HEK293T (cell line): ENCODE data around the gene VRK3.

ENCODE experiments used
- CTCF ChIA-PET: fragments of 350-600 bp; formaldehyde crosslinking; extraction: SDS; loops from one replicate; lab custom pipeline; 2021; ENCODE audit warnings: antibody characterized with exemption, inconsistent platforms; lab: Yijun Ruan, JAX
- POLR2A ChIA-PET: fragments of 350-600 bp; formaldehyde crosslinking; extraction: SDS; loops from one replicate; lab custom pipeline; 2020; ENCODE audit warnings: antibody characterized with exemption, inconsistent platforms; lab: Yijun Ruan, JAX
- DNase-seq: peaks from one replicate; pipeline ENCODE4 v3.0.0; 2012; ENCODE audit warnings: mixed read lengths; ENCODE audit errors: extremely low spot score
- ARNT ChIP-seq: fragments of 450-650 bp; IDR thresholded peaks from 2 replicates; pipeline ENCODE4 v1.6.1; 2017; ENCODE audit warnings: mild to moderate bottlenecking
- BHLHE40 ChIP-seq: fragments of 450-650 bp; IDR thresholded peaks from 2 replicates; pipeline ENCODE4 v1.6.1; 2016; ENCODE audit warnings: mild to moderate bottlenecking, moderate library complexity, borderline replicate concordance
- CTBP1 ChIP-seq: fragments of 450-650 bp; IDR thresholded peaks from 2 replicates; pipeline ENCODE4 v1.6.1; 2016; ENCODE audit warnings: borderline replicate concordance
- ELF4 ChIP-seq: fragments of 450-650 bp; IDR thresholded peaks from 2 replicates; pipeline ENCODE4 v1.6.1; 2017; ENCODE audit warnings: antibody characterized with exemption
- FOXA1 ChIP-seq: fragments of 450-650 bp; IDR thresholded peaks from 2 replicates; pipeline ENCODE4 v1.6.1; 2016; ENCODE audit warnings: mild to moderate bottlenecking
- FOXK2 ChIP-seq: fragments of 450-650 bp; IDR thresholded peaks from 2 replicates; pipeline ENCODE4 v1.6.1; 2016; ENCODE audit warnings: mild to moderate bottlenecking
- FOXM1 ChIP-seq: fragments of 450-650 bp; IDR thresholded peaks from 2 replicates; pipeline ENCODE4 v1.6.1; 2017; ENCODE audit warnings: mild to moderate bottlenecking, borderline replicate concordance
- HDGF ChIP-seq: fragments of 450-650 bp; IDR thresholded peaks from 2 replicates; pipeline ENCODE4 v1.6.1; 2017; ENCODE audit warnings: antibody characterized with exemption, borderline replicate concordance
- L3MBTL2 ChIP-seq: fragments of 450-650 bp; conservative IDR thresholded peaks from 2 replicates; pipeline ENCODE4 v1.6.1; 2016; ENCODE audit warnings: mild to moderate bottlenecking
- LEF1 ChIP-seq: fragments of 450-650 bp; IDR thresholded peaks from 2 replicates; pipeline ENCODE4 v1.6.1; 2017; ENCODE audit warnings: mild to moderate bottlenecking, borderline replicate concordance
- NFRKB ChIP-seq: fragments of 450-650 bp; IDR thresholded peaks from 2 replicates; pipeline ENCODE4 v1.6.1; 2016; ENCODE audit warnings: mild to moderate bottlenecking, moderate library complexity
- PKNOX1 ChIP-seq: fragments of 450-650 bp; IDR thresholded peaks from 2 replicates; pipeline ENCODE4 v1.6.1; 2016
- SP1 ChIP-seq: fragments of 450-650 bp; IDR thresholded peaks from 2 replicates; pipeline ENCODE4 v1.6.1; 2017
- SUZ12 ChIP-seq: fragments of 450-650 bp; IDR thresholded peaks from 2 replicates; pipeline ENCODE4 v1.6.1; 2016; ENCODE audit warnings: mild to moderate bottlenecking
- TARDBP ChIP-seq: fragments of 450-650 bp; IDR thresholded peaks from 2 replicates; pipeline ENCODE4 v1.6.1; 2016
- ZNF384 ChIP-seq: fragments of 450-650 bp; IDR thresholded peaks from 2 replicates; pipeline ENCODE4 v1.6.1; 2016

Gene VRK3

GRCh38 chr19:49932041-49932451 is 93.1 kb downstream of the VRK3 start:
- TF ChIP-seq SUZ12 (no peak), SP1 (no peak), FOXA1 (no peak), PKNOX1 (peak; percentile 42; the same call in 1 of the 2 replicates)
- CTCF ChIA-PET: no interaction called here
- no peak for DNase-seq
- POLR2A ChIA-PET: no interaction called here

- TF ChIP-seq SP1 (no peak), ZNF384 (no peak), ELF4 (no peak), HDGF (no peak), TARDBP (no peak), SUZ12 (no peak), FOXK2 (no peak), PKNOX1 (no peak), FOXA1 (no peak), FOXM1 (no peak), NFRKB (no peak), LEF1 (no peak), ARNT (no peak), CTBP1 (no peak), L3MBTL2 (no peak), BHLHE40 (no peak)
- ChIA-PET CTCF (no interaction called here), POLR2A (no interaction called here)
- no peak for DNase-seq
Measured at GRCh38 chr19:49931293-49932040, 93.7 kb downstream of the VRK3 start.

GRCh38 chr19:49930483-49931011 is 94.6 kb downstream of the VRK3 start:
- TF ChIP-seq FOXA1 (no peak), L3MBTL2 (no peak), TARDBP (no peak), ARNT (no peak), FOXK2 (no peak)
- DNase-seq: no peak
- ChIA-PET POLR2A (interaction anchor here (0.8 to 2.6 kb wide), 8 partner anchors 11 to 120 kb away, joined by 3 to 27 read pairs (median 6); partner anchors contain the start of gene PNKP), CTCF (no interaction called here)

- peak; percentile 97 for DNase-seq
- TF ChIP-seq FOXM1 (0 out of 2 replicates have a peak, but pooled peaks have one; percentile 20), PKNOX1 (peak; percentile 99), FOXK2 (no peak), SUZ12 (no peak), ELF4 (peak; percentile 76; the same call in 1 of the 2 replicates), L3MBTL2 (peak; percentile 44; the same call in 1 of the 2 replicates), TARDBP (no peak), ZNF384 (peak; percentile 39; the same call in 1 of the 2 replicates), HDGF (peak; percentile 76; the same call in 1 of the 2 replicates)
- ChIA-PET CTCF (no interaction called here), POLR2A (interaction anchor here (0.8 to 2.6 kb wide), 18 partner anchors 10 to 120 kb away, joined by 3 to 27 read pairs (median 5); partner anchors contain the start of genes AKT1S1, PNKP, PTOV1 and TBC1D17)
Measured at GRCh38 chr19:49929611-49930482, 95.3 kb downstream of the VRK3 start.

- CTCF ChIA-PET: no interaction called here
- peak; percentile 96 for DNase-seq
- POLR2A ChIA-PET: interaction anchor here (1.0 to 2.6 kb wide), 17 partner anchors 9 to 119 kb away, joined by 3 to 27 read pairs (median 5); partner anchors contain the start of genes AKT1S1, PNKP, PTOV1 and TBC1D17
- TF ChIP-seq PKNOX1 (no peak), ARNT (no peak), L3MBTL2 (peak; percentile 100), TARDBP (no peak), LEF1 (no peak)
Measured at GRCh38 chr19:49929121-49929610, 96.0 kb downstream of the VRK3 start, which contains the start of the genes ATF5 and NUP62. ATF5 (plus strand) TSS chr19:49929205; CDS start chr19:49930851, 1,646 bp downstream. NUP62 (minus strand) TSS chr19:49929504; CDS start chr19:49909807, 19,697 bp downstream.
